Brain microvascular endothelial cell (primary cell): Measurements from ENCODE around the gene CARS1.

Source experiments
- DNase-seq: peaks from one replicate; pipeline ENCODE4 v3.0.0-alpha.2; 2020
- H3K27ac ChIP-seq: fragments of 250-450 bp; sonication (Bioruptor Pico); 2 replicates; pipeline ENCODE4 v1.5.1; 2020; ENCODE audit warnings: mild to moderate bottlenecking, moderate library complexity
- H3K27me3 ChIP-seq: fragments of 250-450 bp; sonication (Bioruptor Pico); replicated peaks from 2 replicates; pipeline ENCODE4 v1.5.1; 2020; ENCODE audit warnings: mild to moderate bottlenecking
- H3K36me3 ChIP-seq: fragments of 250-450 bp; sonication (Bioruptor Pico); replicated peaks from 2 replicates; pipeline ENCODE4 v1.5.1; 2020; ENCODE audit warnings: mild to moderate bottlenecking
- H3K4me3 ChIP-seq: 2 replicates; pipeline ENCODE4 v1.5.1; 2011; ENCODE audit warnings: low read depth, mild to moderate bottlenecking, control low read depth, low read length, moderate library complexity
- CTCF ChIP-seq: IDR thresholded peaks from 2 replicates; pipeline ENCODE4 v1.5.1; 2011; ENCODE audit warnings: low read depth, mild to moderate bottlenecking, moderate library complexity, low read length, control low read depth, inconsistent platforms; ENCODE audit errors: missing control alignments
- in situ Hi-C: cut with HindIII; loops from 2 replicates; pipeline ENCODE4 v1.10.0; 2017; ENCODE audit warnings: low sequenced_read_pairs, low pct_ligation_motif_present

The CARS1 gene

GRCh38 chr11:3090096-3090901 is 33.1 kb upstream of the CARS1 start:
- DNase-seq: no peak
- Histone ChIP-seq H3K36me3 (peaks cover 2% of the 10 kb centered on the region), H3K27me3 (no peaks in the 10 kb centered on the region), H3K4me3 (no peak overlapping the region), H3K27ac (no peak overlapping the region)
- in situ Hi-C loops: no loop called here
- no peak for TF ChIP-seq CTCF

- no peak overlapping the region for H3K4me3 ChIP-seq
- no peaks in the 10 kb centered on the region for H3K27me3 ChIP-seq
- in situ Hi-C loops: no loop called here
- H3K36me3 ChIP-seq: peaks cover 2% of the 10 kb centered on the region
- no peak for DNase-seq
- TF ChIP-seq CTCF: no peak
- H3K27ac ChIP-seq: no peak overlapping the region
Observed at GRCh38 chr11:3089236-3090061, 32.2 kb upstream of the CARS1 start.

- Histone ChIP-seq H3K36me3 (no peaks in the 10 kb centered on the region), H3K27me3 (no peaks in the 10 kb centered on the region), H3K27ac (no peak overlapping the region), H3K4me3 (no peak overlapping the region)
- DNase-seq: no peak
- in situ Hi-C loops: no loop called here
- TF ChIP-seq CTCF: no peak
Observed at GRCh38 chr11:3088806-3089205, 31.6 kb upstream of the CARS1 start.

- H3K36me3 ChIP-seq: no peaks in the 10 kb centered on the region
Observed at GRCh38 chr11:3087821-3088800, 30.9 kb upstream of the CARS1 start.

More at GRCh38 chr11:3087821-3088800, 30.9 kb upstream of the CARS1 start:
- H3K27ac ChIP-seq: no peak overlapping the region
- in situ Hi-C loops: no loop called here
- no peak for DNase-seq
- no peaks in the 10 kb centered on the region for H3K27me3 ChIP-seq
- H3K4me3 ChIP-seq: no peak overlapping the region
- TF ChIP-seq CTCF: no peak
